ENCODE data around the gene PITPNM1. TPM values are rescaled to one million over a fixed set of nuclear protein-coding genes. Genes with fewer than 3 reads are reported as not detected.

PITPNM1 gene
- total and polyA plus RNA-seq, 2 experiments from 2014 or later: 9.1 to 57.1 TPM

- H3K27ac Mint-ChIP-seq: no peak overlapping the region
- no peak overlapping the region for H3K4me3 Mint-ChIP-seq
- H3K4me3 ChIP-seq: no peak overlapping the region
- TF ChIP-seq EZH2phosphoT487 (IDR thresholded peaks at IDR 0.05; ENCODE audit: unreplicated experiment) (no peak), POLR2AphosphoS5 (IDR thresholded peaks at IDR 0.05; ENCODE audit: low read depth) (no peak), CREB1 (CRISPR knock-in tag; IDR thresholded peaks at IDR 0.05; ENCODE audit: low read depth) (no peak), STAT1 (IDR thresholded peaks at IDR 0.05; ENCODE audit: unreplicated experiment) (no peak), ZNF114 (CRISPR knock-in tag; IDR thresholded peaks at IDR 0.05) (no peak), REST (IDR thresholded peaks at IDR 0.05; ENCODE audit: unreplicated experiment) (no peak), ZNF331 (CRISPR knock-in tag; IDR thresholded peaks at IDR 0.05; ENCODE audit: low read depth) (no peak), NANOG (IDR thresholded peaks at IDR 0.05; ENCODE audit: borderline replicate concordance) (no peak), CTCF (conservative IDR thresholded peaks at IDR 0.05; ENCODE audit: low read depth in 2 of 2) (no peak), EZH2 (IDR thresholded peaks at IDR 0.05; ENCODE audit: low read depth, unreplicated experiment) (no peak), ZNF462 (CRISPR knock-in tag; IDR thresholded peaks at IDR 0.05) (no peak), JUNB (IDR thresholded peaks at IDR 0.05; ENCODE audit: unreplicated experiment) (no peak)
- TF ChIP-seq, protein P1, sequence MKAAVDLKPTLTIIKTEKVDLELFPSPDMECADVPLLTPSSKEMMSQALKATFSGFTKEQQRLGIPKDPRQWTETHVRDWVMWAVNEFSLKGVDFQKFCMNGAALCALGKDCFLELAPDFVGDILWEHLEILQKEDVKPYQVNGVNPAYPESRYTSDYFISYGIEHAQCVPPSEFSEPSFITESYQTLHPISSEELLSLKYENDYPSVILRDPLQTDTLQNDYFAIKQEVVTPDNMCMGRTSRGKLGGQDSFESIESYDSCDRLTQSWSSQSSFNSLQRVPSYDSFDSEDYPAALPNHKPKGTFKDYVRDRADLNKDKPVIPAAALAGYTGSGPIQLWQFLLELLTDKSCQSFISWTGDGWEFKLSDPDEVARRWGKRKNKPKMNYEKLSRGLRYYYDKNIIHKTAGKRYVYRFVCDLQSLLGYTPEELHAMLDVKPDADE (IDR thresholded peaks at IDR 0.05): no peak
- H3F3A ChIP-seq (replicated peaks; ENCODE audit: low read depth): no peaks in the 10 kb centered on the region
- no peaks in the 10 kb centered on the region for H3K79me2 ChIP-seq (replicated peaks; ENCODE audit: insufficient read depth)
- H3K9me3 Mint-ChIP-seq: no peaks in the 10 kb centered on the region
- H3K4me1 Mint-ChIP-seq: no peaks in the 10 kb centered on the region
- DNase-seq (ENCODE audit: low spot score) (no peak), ATAC-seq (no peak)
- no peaks in the 10 kb centered on the region for H3K36me3 ChIP-seq (ENCODE audit: insufficient read depth)
- H3K27me3 ChIP-seq (ENCODE audit: insufficient read depth): no peaks in the 10 kb centered on the region
- H3K36me3 Mint-ChIP-seq (ENCODE audit: low read depth): no peaks in the 10 kb centered on the region
- no peak overlapping the region for H2AFZ ChIP-seq
- H3K4me1 ChIP-seq (ENCODE audit: insufficient read depth): no peaks in the 10 kb centered on the region
- no peaks in the 10 kb centered on the region for H3K9me2 ChIP-seq (ENCODE audit: insufficient read depth)
- H3K27me3 Mint-ChIP-seq (ENCODE audit: insufficient read depth, low read depth, poor library complexity): peaks cover 16% of the 10 kb centered on the region
- no peak overlapping the region for H3K27ac ChIP-seq (ENCODE audit: low read depth)
- H4K20me1 ChIP-seq (replicated peaks; ENCODE audit: insufficient read depth): no peaks in the 10 kb centered on the region
- H3K4me2 ChIP-seq: no peak overlapping the region
Observed at GRCh38 chr11:67450796-67451657, 54.1 kb downstream of the PITPNM1 start.
